Measurements from ENCODE around the gene ARMC7. TPM values are rescaled to one million over a fixed set of nuclear protein-coding genes. Genes with fewer than 3 reads are reported as not detected.

ARMC7 gene
- total and polyA plus RNA-seq, 2 of the 13 experiments (the other 11 are each of a cell fraction or from before 2014, with no cell fraction given) = 3.9 to 4.2 TPM

DNA sequence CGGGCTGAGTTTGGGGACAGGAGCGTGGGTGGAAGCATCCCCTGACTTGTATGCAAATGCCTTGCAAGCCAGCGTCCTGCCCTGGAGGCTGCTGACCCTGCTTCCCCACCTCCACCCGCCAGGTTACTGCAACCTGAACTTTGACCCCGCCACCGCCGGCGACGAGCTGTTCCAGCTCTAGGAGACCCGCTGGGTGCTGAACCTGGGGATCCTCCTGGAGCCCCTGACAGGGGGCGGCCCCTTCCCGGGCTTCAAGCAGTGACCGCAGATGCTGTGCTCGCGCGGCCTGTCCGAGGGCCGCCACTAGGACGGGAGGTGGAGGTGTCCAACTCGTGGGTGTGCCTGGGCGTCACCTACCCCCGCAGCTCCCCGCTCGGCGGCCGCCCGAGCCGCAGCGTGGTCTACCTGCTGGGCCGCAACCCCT, 32.7 kb upstream of the ARMC7 start (continued):
- no peak for TF ChIP-seq PTBP1 (IDR thresholded peaks at IDR 0.05; ENCODE audit: low read depth, low read length, poor library complexity, severe bottlenecking)
- TF ChIP-seq, protein P1, sequence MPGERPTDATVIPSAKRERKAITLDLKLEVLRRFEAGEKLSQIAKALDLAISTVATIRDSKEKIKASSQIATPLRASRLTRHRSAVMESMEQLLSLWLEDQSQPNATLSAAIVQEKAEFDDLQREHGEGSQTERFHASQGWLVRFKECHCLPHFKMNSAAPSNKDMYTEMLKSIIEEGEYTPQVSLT (CRISPR knock-in tag; IDR thresholded peaks at IDR 0.05; ENCODE audit: borderline replicate concordance, low read depth) = no peak
- TF ChIP-seq ZFAT (CRISPR knock-in tag; conservative IDR thresholded peaks at IDR 0.05) = no peak
- TF ChIP-seq POLR2G (IDR thresholded peaks at IDR 0.05; ENCODE audit: low read depth, low read length) = 0 out of 2 replicates have a peak, but pooled peaks have one; percentile 30
- TF ChIP-seq PLRG1 (conservative IDR thresholded peaks at IDR 0.05) = no peak
- TF ChIP-seq ZNF589 (CRISPR knock-in tag; conservative IDR thresholded peaks at IDR 0.05) = no peak
- TF ChIP-seq, protein P2, sequence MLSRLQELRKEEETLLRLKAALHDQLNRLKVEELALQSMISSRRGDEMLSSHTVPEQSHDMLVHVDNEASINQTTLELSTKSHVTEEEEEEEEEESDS (CRISPR knock-in tag; IDR thresholded peaks at IDR 0.05; ENCODE audit: borderline replicate concordance) = 0 out of 2 replicates have a peak, but pooled peaks have one; percentile 30
- TF ChIP-seq ZNF296 (CRISPR knock-in tag; conservative IDR thresholded peaks at IDR 0.05) = no peak
- 0 out of 2 replicates have a peak, but pooled peaks have one; percentile 64 for TF ChIP-seq MEIS1 (CRISPR knock-in tag; IDR thresholded peaks at IDR 0.05; ENCODE audit: borderline replicate concordance)
- TF ChIP-seq ZNF605 (CRISPR knock-in tag; IDR thresholded peaks at IDR 0.05) = peak; percentile 65
- no peak for TF ChIP-seq NFRKB (IDR thresholded peaks at IDR 0.05)
- no peak for TF ChIP-seq SMARCE1 (IDR thresholded peaks at IDR 0.05; ENCODE audit: borderline replicate concordance)
- TF ChIP-seq ZNF326 (CRISPR knock-in tag; IDR thresholded peaks at IDR 0.05; ENCODE audit: borderline replicate concordance) = no peak
- no peak for TF ChIP-seq THYN1 (CRISPR knock-in tag; IDR thresholded peaks at IDR 0.05; ENCODE audit: borderline replicate concordance, low read depth)
- no peak for TF ChIP-seq ZNF251 (CRISPR knock-in tag; IDR thresholded peaks at IDR 0.05)
- TF ChIP-seq, protein P3, sequence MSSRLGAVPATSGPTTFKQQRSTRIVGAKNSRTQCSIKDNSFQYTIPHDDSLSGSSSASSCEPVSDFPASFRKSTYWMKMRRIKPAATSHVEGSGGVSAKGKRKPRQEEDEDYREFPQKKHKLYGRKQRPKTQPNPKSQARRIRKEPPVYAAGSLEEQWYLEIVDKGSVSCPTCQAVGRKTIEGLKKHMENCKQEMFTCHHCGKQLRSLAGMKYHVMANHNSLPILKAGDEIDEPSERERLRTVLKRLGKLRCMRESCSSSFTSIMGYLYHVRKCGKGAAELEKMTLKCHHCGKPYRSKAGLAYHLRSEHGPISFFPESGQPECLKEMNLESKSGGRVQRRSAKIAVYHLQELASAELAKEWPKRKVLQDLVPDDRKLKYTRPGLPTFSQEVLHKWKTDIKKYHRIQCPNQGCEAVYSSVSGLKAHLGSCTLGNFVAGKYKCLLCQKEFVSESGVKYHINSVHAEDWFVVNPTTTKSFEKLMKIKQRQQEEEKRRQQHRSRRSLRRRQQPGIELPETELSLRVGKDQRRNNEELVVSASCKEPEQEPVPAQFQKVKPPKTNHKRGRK (CRISPR knock-in tag; IDR thresholded peaks at IDR 0.05) = no peak
- TF ChIP-seq EEA1 (CRISPR knock-in tag; IDR thresholded peaks at IDR 0.05; ENCODE audit: borderline replicate concordance) = peak; percentile 24; the same call in 1 of the 2 replicates
- no peak for TF ChIP-seq CC2D1A (CRISPR knock-in tag; IDR thresholded peaks at IDR 0.05)
- TF ChIP-seq ZNF441 (CRISPR knock-in tag; IDR thresholded peaks at IDR 0.05; ENCODE audit: borderline replicate concordance) = peak; percentile 54; the same call in 1 of the 2 replicates
- no peak for TF ChIP-seq MTA3 (CRISPR knock-in tag; IDR thresholded peaks at IDR 0.05)
- peak; percentile 51 for TF ChIP-seq RAD21 (CRISPR knock-in tag; IDR thresholded peaks at IDR 0.05)
- peak; percentile 67 for TF ChIP-seq NCOA2 (CRISPR knock-in tag; IDR thresholded peaks at IDR 0.05)
- TF ChIP-seq ZNF143 (CRISPR knock-in tag; IDR thresholded peaks at IDR 0.05) = no peak
- peak; percentile 31; the same call in 1 of the 2 replicates for TF ChIP-seq ZNF574 (CRISPR knock-in tag; IDR thresholded peaks at IDR 0.05)
- no peak for TF ChIP-seq JDP2 (CRISPR knock-in tag; IDR thresholded peaks at IDR 0.05; ENCODE audit: borderline replicate concordance)
- TF ChIP-seq HOMEZ (CRISPR knock-in tag; IDR thresholded peaks at IDR 0.05; ENCODE audit: low read depth) = 0 out of 2 replicates have a peak, but pooled peaks have one; percentile 53
